NCI-H748 (cell line): ENCODE data around the gene ST6GAL1.
"Not testable (repeated sequence)": the region's sequence is repeated elsewhere in the genome, so short reads cannot be mapped to it uniquely, and the experiment has no call there.

Experiments
- DNase-seq: peaks from one replicate; lab custom pipeline; 2025; ENCODE audit not compliant: unreplicated experiment; lab: John Stamatoyannopoulos, UW

ST6GAL1 gene

DNA sequence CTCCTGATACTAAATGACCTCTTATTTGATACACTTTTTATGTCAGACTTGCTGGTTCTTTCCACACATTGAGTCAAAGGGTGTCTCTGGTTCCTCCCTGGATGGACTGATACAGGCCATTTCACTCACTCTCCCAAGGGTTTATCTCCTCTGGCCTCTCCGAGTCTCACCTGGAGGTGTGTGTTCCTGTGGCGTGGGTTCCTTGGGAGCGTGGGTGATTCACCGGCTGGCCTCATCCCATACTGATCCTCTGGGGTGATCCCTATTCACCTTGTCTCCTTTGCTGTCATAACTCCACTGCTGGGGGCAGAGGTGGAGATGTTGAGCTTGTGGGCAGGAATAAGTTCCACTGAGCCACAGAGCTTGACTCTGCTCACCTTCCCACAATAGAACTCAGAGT lies 61.1 kb downstream of the ST6GAL1 start:
- no peak for DNase-seq

DNA sequence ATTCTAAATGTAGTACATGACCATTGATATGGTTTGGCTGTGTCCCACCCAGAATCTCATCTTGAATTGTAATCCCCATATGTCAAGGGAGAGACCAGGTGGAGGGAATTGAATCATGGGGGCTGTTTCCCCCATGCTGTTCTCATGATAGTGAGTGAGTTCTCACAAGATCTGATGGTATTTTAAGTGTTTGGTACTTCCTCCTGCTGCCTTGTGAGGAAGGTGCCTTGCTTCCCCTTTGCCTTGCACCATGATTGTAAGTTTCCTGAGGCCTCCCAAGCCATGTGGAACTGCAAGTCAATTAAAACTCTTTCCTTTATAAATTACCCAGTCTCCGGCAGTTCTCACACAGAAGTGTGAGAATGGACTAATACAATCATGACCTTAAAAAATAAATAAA lies 61.8 kb downstream of the ST6GAL1 start:
- not testable (repeated sequence) for DNase-seq

DNA sequence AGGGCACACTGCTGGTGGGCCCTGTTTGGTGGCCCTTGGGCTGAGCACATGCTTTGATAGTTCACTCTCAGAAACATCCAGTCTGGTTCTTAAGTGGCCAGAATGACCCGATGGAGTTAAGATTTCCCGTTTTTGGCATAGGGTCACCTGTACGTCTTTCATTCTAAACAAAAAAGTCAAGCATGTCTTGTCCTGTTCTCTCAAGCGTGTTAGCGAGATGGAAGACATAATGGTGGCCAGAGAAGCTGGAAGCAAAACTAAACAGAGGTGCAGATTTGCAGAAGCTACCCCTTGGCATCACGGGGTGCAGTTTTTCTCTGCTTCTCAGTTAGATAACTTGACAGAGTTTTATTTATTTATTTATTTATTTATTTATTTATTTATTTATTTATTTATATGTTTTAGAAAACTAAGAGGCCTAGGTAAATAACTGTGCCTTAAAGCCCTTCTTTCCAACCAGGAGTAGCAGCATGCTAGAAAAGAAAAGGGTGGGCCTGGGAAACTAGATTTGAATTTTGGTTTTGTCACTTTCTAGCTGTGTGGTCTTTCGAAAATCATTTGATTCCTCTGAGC lies 63.0 kb downstream of the ST6GAL1 start:
- no peak for DNase-seq

DNA sequence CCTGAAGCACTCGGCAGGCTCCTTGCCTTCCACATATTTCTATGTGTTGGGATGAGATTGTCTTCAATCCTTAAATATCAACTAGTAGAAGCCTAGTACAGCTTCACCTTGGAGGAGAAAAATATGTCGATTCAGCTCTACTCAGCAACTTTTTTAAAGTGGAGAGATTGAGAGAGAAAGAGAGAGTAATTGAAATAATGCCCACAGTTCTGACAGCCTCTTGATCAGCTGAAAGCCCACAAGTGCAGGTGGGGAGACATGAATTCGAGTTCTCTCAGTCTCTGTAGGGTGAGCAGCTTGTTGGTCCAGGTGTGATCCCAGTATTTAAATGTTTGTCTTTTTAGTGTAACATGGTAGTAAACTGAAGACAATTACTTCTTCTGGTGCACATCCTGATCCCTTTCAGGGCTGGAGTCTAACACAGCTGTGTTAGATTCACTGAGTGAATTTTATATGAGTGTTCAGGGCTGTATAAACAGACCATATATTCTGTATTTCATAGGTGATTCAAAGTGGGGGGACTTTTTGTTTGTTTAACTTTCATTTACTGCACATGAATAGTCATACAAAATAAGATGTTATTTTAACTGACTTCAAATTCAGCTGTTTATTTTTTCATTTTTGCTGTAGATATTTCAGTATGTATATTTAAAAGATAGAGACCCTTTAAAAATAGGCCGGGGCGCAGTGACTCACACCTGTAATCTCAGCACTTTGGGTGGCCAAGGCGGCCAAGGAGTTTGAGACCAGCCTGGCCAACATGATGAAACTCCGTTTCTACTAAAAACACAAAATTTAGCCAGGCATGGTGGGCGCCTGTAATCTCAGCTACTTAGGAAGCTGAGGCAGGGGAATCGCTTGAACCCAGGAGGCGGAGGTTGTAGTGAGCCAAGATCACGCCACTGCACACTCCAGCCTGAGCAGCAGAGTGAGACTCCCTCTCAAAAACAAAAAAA lies 64.0 kb downstream of the ST6GAL1 start:
- no peak for DNase-seq

DNA sequence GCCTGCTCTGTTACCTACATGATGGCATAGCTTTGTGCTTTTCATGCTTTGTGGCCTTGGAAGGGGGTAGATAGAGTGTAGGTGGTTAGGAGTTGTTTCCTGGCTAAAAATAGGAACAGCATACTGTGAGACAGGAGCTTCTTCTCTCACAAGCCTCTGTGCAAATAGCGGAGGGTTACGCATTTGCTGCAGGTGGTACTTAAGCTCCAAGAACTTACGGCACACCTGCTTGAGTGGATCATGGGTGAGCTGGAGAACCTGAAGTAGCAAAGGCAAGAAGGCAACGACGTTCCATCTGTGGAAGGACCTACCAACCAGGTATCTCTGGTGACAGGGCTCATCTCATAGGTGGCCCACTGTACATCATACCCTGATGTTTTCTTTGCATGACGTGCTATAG lies 66.0 kb downstream of the ST6GAL1 start:
- DNase-seq, result no peak

DNA sequence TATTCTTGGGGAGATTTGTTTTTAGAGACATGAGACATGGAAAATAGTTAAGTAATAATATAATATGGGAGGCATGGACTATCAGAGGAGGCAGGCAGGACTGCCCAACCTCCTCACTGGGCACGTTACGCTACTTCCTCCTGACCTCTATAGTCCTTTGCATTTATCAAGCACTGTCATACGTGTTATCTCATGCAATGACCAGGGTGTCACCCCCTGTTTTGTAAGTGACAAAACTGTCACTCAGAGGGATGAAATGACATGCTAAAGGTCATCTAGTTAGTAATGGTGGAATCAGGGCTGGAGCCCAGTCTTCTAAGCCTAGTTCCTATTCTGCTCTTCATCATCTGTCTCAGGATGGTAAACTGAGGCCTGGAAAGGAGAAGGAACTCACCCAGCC lies 66.7 kb downstream of the ST6GAL1 start:
- no peak for DNase-seq

DNA sequence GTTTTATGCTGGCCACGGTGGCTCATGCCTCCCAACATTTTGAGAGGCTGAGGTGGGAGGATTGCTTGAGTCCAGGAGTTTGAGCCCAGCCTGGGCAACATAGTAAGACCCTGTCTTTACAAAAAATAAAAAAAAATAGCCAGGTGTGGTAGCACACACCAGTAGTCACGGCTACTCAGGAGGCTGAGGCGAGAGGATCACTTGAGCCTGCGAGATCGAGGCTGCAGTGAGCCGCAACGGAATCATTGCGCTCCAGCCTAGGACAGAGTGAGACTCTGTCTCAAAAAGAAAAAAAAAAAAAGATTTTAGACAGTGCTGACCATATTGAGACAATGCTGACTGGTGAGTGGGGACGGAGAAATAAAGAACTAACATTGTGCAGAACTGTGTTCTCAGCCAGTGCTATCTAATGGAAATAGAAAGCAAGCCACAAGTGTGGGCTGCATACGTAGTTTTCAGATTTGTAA lies 67.2 kb downstream of the ST6GAL1 start:
- no peak for DNase-seq

DNA sequence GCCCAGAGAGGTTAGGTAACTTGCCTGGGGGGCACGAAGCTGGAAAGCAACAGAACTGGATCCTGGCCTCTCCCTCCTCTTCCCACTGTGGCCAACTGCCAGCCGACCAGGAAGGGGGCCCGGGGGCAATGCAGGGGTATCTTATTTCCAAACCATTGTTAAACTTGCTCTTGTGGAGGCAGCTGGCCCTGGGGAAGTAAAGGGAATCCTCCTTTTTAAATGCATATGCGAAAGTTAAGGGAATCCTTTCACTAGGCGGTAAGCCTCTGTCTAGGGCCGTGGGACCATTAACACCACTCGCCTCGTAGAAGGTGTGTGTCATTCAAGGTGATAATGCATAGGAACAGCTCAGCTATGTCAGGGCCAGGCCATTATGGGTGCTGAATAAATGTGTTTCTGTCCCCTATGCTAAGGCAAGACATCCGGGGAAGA lies 68.6 kb downstream of the ST6GAL1 start:
- no peak for DNase-seq

DNA sequence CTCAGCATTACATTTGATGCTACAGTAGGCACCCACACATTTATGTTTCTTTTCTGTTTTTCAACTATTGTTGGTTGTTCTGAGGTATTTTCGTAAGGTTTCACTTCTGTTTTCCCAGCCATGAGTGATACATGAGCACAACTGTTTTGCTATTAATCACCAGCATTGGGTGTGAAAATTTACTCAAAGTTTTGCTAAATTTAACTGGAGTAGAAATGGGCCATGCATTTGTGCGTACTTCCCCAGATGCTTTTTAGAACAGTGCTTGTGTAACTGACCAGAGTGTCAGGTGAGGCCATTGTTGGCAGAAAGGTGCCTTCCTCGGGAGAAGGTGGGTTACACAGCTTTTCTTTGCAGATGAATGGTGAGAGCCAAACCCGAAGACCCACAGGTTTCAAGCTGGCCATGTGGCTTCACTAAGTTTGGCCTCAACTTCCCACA lies 70.4 kb downstream of the ST6GAL1 start:
- no peak for DNase-seq

DNA sequence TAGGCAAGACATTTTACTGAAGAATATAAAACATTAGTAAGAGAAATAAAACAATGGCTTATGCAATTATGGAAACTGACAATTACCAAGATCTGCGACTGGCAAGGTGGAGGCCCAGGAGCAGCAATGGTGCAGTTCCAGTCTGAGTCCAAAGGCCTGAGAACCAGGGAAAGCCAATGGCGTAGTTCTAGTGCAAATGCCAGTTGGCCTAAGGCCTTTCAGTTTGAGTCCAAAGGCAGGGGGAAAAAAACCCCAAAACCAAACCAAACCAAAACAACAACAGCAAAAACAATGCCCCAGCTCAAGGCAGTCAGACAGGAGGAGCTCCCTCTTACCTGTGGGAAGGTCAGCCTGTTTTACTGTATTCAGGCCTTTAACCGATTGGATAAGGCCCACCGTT lies 72.6 kb downstream of the ST6GAL1 start:
- no peak for DNase-seq

DNA sequence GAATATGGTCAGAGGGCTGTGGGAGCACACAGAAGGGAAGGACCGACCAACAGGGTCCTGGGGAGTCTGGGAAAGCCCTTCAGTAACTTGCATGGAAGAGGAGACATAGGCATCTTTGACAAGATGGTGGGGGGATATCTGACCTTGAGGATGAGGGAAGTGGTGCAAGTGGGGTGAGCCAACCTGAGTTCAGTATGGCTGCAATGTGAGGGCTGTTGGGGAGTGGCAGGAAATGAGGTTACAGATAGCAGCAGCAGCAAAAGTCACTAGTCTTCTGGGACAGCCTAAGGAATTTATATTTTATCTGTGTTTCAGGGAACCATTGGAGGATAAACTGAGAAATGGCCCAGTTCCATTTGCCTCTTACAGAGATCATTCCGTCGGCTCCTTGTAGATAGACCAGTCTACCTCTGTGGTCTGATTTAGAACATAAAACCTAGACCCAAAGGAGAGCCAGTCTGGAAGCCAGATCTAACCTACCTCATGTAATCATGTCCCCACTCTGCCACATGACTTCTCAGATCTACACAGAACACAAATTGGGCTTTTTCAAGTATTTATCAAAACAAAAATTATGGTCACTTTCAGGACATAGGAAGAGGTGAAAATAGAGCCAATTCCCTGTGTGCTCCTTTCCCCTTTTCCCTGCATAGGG lies 75.6 kb downstream of the ST6GAL1 start:
- no peak for DNase-seq

DNA sequence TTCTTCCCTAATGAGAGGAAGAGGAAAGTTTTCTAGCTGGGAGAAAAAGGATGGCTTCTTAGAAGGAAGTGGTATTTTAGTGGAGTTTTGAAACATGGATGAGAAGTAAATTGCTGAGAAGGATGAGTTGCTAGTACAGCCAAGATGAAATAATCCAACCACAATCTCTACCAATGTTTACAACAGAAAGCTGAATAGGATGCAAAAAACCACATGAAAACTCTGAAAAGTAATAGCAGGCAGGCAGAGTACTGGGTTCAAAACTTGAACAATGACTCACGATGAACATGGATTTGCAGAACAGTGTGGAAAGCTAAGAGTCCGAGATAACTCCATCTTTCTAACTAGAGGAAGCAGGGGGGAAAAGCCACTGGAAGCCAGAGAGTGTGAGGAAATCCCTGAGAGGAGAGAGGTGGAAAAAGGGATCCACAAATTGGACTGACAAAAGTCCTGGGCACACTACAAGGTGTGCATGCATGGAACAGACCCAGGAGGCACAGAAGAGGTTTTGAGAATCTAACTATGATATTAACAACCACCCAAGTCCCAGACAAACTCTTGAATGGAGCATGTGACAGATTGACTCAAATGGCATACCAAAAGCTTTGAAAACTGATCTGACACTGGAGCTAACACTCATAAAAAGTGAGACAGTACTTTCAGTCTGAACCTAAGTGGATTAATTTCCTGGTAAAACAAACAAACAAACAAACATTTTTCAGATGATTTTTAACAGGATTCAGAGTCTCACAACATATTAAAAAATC lies 76.7 kb downstream of the ST6GAL1 start:
- no peak for DNase-seq

DNA sequence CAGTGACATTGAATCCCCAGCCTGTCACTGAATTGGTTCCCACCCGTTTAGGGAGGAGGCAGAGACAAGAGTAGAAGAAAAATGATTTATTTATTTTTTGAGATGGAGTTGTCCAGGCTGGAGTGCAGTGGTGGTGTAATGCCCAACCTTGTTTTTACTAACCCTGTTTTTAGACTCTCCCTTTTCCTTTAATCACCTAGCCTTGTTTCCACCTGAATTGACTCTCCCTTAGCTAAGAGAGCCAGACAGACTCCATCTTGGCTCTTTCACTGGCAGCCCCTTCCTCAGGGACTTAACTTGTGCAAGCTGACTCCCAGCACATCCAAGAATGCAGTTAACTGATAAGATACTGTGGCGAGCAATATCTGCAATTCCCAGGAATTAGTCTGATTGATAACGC lies 80.1 kb downstream of the ST6GAL1 start:
- DNase-seq, result not testable (repeated sequence)

DNA sequence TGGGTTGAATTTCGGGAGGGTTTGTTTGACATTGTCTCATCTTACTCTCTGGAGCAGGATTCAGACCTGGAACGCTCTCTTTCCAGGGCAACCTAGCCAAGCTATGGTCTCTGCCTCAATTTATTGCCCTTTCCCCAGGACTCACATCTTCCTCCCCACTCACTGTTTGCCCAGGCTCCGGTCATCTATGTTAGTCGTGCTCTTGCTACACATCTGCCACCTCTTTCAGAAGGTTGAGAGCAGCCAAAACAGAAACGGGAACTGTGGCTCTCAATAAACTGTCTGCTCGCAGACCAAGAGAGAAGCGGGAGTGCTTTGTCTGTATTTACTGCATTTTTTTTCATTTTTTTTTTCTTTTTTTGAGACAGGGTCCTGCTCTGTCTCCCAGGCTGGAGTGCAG lies 81.6 kb downstream of the ST6GAL1 start:
- no peak for DNase-seq

DNA sequence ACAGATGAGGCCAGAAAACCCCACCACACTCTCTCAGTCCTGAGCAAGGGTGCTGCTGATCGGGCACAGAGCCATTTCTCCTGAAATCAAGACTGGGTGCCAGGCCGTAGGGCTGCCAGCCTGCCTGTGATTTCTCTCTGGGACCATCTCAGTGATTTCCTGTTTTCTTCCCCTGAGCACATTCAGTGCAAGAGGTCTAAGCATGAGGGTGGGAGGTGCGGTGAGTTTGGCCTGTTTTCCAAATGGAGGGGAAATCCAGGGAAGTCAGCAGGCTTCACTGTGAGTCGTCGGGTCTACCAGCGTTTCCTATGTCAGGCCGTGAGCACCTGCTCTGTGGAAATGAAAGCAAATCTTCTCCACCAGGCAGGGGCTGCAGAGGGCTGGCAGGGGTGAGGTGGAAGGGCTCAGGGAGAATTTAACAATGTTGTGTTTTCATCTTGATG lies 82.3 kb downstream of the ST6GAL1 start:
- DNase-seq, result no peak

DNA sequence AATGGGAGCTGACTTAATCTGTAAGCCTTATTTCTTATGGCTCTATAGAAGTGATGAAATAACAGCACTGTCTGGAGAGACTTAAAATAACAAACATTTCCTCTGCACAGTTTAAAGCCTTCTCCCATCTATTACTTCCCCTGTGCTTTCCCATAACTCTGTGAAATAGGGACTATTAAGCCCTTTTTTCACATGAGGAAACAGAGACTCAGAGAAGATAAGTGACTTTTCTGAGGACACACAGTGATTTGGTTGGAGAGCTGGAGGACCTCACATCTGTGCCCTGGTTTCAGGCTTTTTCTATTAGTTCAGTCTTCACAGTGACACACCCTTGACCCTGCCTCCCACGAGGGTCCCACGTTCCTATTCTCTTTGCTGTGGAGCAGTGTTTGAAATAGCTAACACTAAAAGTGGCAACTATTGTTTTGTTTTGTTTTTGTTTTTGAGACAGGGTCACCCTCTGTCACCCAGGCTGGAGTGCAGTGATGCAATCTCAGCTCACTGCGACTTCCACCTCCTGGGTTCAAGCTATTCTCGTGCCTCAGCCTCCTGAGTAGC lies 82.9 kb downstream of the ST6GAL1 start:
- no peak for DNase-seq

DNA sequence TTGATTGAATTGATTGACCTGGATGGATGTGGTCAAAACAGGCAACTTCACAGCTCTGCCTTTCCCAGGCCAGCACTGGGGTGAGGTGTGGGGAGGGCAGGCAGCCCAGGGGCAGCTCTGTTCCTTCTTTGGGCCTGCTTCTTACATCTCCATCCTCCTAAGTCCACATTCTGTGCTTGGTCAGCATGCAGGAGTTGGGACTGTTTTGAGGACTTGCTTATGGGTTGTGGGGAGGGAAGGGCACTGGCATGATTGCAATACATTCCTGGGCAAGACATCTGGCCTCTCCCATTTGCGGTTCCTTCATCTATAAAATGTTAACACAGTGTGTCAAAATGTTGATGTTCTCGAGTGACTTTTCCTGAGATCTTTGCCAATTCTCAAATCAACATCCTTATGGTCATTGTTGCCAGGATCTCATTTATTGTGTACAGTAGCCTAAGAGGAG lies 84.1 kb downstream of the ST6GAL1 start:
- DNase-seq, result no peak

DNA sequence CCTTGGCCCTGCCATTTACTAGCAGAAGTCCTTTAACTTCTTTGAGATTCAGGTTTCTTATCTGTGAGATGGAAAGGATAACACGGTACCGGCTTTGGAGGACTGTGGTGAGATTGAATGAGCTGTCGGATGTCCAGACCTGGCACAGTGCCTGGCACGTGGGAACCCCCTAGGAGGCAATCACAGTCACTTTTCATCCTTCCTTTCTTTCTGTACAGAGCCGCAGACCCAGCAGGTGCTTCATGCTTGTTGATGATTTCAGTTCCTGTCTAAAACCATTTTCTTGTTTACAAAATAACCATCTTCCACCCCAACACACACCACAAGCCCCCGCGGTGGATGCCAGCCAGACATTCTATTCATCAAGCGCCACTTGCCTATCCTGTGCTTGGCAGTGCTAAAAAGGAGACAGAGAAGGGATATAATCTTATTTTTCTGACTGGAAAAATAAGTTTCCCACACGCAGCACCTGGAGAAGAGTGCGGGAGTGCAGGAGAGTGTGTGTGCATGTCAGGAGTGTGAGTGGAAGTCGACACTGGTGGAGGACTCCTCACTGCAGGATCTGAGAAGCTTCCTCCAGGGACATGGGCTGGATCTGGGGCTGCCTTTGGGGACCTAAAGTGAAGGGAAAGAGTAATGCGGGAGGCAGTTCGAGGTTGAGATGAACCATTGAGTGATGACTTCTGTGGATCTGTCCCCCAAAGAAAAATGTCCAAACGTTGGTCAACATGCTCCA lies 85.7 kb downstream of the ST6GAL1 start:
- no peak for DNase-seq

DNA sequence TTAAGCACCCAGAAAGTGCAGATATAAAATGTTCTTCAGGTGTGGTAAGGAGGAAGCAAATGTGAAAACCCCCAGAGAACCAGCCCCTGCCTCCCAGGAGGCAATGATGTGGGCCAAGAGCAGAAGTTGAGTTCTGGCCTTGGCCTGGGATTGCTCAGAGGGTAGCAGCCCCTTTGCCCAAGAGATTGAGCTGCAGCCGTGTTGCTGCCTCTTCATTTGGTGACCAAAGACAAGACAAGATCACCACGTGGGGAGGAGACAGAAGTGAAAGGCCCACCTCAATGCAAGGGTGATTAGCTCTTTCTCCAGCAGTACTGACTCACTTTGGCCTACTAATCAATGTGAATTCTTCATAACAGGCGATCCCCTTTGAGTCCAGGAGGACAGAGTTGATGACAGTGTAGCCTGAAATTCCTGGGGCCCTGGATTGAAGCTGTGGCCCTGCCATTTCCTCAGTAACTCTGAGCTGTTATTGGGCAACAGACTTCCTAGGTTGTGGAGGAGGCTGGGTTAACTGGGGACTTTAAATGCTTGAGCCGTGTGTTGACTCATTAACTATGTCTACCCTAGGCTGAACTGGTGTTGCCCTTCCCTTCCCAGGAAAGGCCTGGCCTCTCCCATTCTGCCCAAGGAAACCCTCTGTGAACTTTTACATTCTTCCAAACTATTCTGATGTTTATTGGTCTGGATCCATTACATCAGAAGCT lies 86.5 kb downstream of the ST6GAL1 start:
- no peak for DNase-seq
